Measurements from ENCODE around the gene TMEM80. TPM values are rescaled to one million over a fixed set of nuclear protein-coding genes. Genes with fewer than 3 reads are reported as not detected.

TMEM80 gene
- total RNA-seq, 4 donors from 2014 or later = 3.2 to 22.3 (median 14.3) TPM

DNA sequence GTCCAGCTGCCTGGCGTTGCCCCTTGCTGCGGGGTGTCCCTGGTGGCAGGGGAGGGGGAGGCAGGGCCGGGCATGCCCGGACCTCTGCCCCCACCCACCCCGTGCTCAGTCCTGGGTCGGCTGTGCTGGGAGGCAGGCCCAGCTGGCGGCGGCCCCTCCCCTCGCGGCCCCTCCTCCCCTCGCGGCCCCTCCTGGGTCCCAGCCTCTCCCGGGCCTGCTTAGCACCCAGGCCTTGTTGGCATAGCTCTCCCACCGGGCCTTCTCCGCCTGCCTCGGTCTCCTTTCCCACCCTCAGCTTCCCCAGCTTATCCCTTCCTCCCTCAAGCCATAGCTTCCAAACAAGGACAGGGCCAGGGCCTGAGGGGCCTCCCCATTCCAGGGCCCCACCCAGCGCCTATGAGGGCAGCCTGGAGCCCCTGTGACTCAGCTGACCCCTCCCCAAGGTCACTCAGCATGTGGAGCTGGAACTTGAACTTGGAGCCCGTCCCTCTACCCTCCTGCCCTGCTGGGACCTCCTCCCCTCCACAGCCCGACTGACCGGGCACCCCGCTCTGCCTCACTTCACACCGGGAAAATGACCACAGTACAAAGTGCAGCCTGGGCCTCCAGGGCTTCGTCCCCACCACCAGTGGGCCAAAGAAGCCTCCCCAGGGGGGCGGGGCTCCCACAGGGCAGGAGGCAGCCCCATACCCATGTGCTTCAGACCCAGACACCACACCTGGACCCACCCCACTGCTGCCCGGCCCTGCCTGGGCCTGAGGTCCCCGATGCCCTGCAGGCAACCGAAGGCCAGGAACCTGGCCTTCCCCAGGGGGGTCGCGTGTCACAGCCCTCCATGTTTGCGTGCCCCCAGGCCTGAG, 11.6 kb downstream of the TMEM80 start:
- ATAC-seq (no peak), DNase-seq (peak in 1 of 2 donors; percentile 12)
- TF ChIP-seq, protein P1, sequence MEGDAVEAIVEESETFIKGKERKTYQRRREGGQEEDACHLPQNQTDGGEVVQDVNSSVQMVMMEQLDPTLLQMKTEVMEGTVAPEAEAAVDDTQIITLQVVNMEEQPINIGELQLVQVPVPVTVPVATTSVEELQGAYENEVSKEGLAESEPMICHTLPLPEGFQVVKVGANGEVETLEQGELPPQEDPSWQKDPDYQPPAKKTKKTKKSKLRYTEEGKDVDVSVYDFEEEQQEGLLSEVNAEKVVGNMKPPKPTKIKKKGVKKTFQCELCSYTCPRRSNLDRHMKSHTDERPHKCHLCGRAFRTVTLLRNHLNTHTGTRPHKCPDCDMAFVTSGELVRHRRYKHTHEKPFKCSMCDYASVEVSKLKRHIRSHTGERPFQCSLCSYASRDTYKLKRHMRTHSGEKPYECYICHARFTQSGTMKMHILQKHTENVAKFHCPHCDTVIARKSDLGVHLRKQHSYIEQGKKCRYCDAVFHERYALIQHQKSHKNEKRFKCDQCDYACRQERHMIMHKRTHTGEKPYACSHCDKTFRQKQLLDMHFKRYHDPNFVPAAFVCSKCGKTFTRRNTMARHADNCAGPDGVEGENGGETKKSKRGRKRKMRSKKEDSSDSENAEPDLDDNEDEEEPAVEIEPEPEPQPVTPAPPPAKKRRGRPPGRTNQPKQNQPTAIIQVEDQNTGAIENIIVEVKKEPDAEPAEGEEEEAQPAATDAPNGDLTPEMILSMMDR (IDR thresholded peaks at IDR 0.05 in 4 of 5, conservative IDR thresholded peaks at IDR 0.05 in 1 of 5) = no peak
- no peak for TF ChIP-seq POLR2A (IDR thresholded peaks at IDR 0.05)
- H3K9me3 ChIP-seq = no peaks in the 10 kb centered on the region
- in situ Hi-C loops (cut with MboI; ENCODE audit: low sequenced_read_pairs in 4 of 4) = loop anchor here in 3 of 4 donors (25.0 kb wide), 1 partner anchor 145 kb away; the partner anchor contains the start of genes LMNTD2 (in 3 of the 3) and RASSF7 (in 3 of the 3)
- intact Hi-C loops (cut with DNase I; ENCODE audit: low total_unique reads) = no loop called here
- peaks cover 0 to 2% of the 10 kb centered on the region in 2 donors for H3K36me3 ChIP-seq
- H3K4me1 ChIP-seq = peaks cover 0 to 19% of the 10 kb centered on the region in 2 donors
- no peak overlapping the region for H3K27ac ChIP-seq
- H3K27me3 ChIP-seq = peaks cover 33 to 41% (median 33%) of the 10 kb centered on the region in 3 donors
- peak overlapping the region in 3 of 4 donors; percentile 27 to 36 (median 30) for H3K4me3 ChIP-seq

- ATAC-seq = no peak
- TF ChIP-seq, protein P1 (IDR thresholded peaks at IDR 0.05 in 4 of 5, conservative IDR thresholded peaks at IDR 0.05 in 1 of 5) = no peak
- no peak for TF ChIP-seq POLR2A (IDR thresholded peaks at IDR 0.05)
- in situ Hi-C loops (cut with MboI; ENCODE audit: low sequenced_read_pairs in 4 of 4) (loop anchor here in 3 of 4 donors (25.0 kb wide), 1 partner anchor 146 kb away; the partner anchor contains the start of genes LMNTD2 (in 3 of the 3) and RASSF7 (in 3 of the 3)), intact Hi-C loops (cut with DNase I; ENCODE audit: low total_unique reads) (no loop called here)
- H3K4me1 ChIP-seq = peaks cover 0 to 19% of the 10 kb centered on the region in 2 donors
- no peaks in the 10 kb centered on the region for H3K36me3 ChIP-seq
- no peaks in the 10 kb centered on the region for H3K9me3 ChIP-seq
- peaks cover 33 to 41% (median 33%) of the 10 kb centered on the region in 3 donors for H3K27me3 ChIP-seq
- peak in 1 of 2 donors; percentile 11 for DNase-seq
- no peak overlapping the region for H3K4me3 ChIP-seq
- no peak overlapping the region for H3K27ac ChIP-seq
Measured at GRCh38 chr11:707817-708420, 12.3 kb downstream of the TMEM80 start.

DNA sequence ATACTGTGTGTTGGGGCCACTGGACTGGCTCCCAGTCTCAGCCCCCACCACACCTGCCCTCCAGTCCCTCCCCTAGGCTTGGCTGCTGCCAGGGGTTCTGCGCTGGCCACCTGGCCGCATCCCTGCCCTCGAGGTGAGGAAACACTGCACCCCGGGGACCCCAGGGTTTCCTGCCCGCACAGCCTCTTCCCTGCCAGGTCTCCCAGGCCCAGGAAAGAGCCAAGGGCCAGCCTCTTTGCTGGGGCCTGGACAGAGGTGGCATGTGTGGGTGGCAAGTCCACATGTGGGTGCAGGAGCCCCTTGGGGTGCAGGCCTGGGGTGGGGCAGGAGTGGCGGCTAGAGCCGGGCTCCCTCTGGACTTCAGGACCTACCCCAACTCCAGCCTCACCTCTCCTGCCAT, 12.9 kb downstream of the TMEM80 start:
- in situ Hi-C loops (cut with MboI; ENCODE audit: low sequenced_read_pairs in 4 of 4) = loop anchor here in 3 of 4 donors (25.0 kb wide), 1 partner anchor 146 kb away; the partner anchor contains the start of genes LMNTD2 (in 3 of the 3) and RASSF7 (in 3 of the 3)
- peak in 1 of 2 donors; percentile 9 for DNase-seq

More for the DNA sequence above, 12.9 kb downstream of the TMEM80 start:
- Histone ChIP-seq H3K36me3 (no peaks in the 10 kb centered on the region), H3K9me3 (no peaks in the 10 kb centered on the region), H3K27ac (no peak overlapping the region), H3K27me3 (peaks cover 33 to 41% (median 33%) of the 10 kb centered on the region in 3 donors), H3K4me3 (no peak overlapping the region), H3K4me1 (peaks cover 0 to 19% of the 10 kb centered on the region in 2 donors)
- no peak for ATAC-seq
- no peak for TF ChIP-seq POLR2A (IDR thresholded peaks at IDR 0.05)
- TF ChIP-seq, protein P1 (IDR thresholded peaks at IDR 0.05 in 4 of 5, conservative IDR thresholded peaks at IDR 0.05 in 1 of 5) = no peak
- intact Hi-C loops (cut with DNase I; ENCODE audit: low total_unique reads) = no loop called here
